GM12892 (cell line): ENCODE results near the gene ANKRD1.

Source experiments
- POLR2A ChIP-seq: IDR thresholded peaks from 2 replicates; pipeline ENCODE4 v1.6.1; 2011; ENCODE audit warnings: low read depth, low read length, control low read depth
- POLR2AphosphoS5 ChIP-seq: IDR thresholded peaks from 2 replicates; pipeline ENCODE4 v1.6.1; 2011; ENCODE audit warnings: low read depth, low read length, control low read depth
- TAF1 ChIP-seq: IDR thresholded peaks from 2 replicates; pipeline ENCODE4 v1.6.1; 2011; ENCODE audit warnings: low read depth, mild to moderate bottlenecking, control low read depth, low read length, borderline replicate concordance

DNA sequence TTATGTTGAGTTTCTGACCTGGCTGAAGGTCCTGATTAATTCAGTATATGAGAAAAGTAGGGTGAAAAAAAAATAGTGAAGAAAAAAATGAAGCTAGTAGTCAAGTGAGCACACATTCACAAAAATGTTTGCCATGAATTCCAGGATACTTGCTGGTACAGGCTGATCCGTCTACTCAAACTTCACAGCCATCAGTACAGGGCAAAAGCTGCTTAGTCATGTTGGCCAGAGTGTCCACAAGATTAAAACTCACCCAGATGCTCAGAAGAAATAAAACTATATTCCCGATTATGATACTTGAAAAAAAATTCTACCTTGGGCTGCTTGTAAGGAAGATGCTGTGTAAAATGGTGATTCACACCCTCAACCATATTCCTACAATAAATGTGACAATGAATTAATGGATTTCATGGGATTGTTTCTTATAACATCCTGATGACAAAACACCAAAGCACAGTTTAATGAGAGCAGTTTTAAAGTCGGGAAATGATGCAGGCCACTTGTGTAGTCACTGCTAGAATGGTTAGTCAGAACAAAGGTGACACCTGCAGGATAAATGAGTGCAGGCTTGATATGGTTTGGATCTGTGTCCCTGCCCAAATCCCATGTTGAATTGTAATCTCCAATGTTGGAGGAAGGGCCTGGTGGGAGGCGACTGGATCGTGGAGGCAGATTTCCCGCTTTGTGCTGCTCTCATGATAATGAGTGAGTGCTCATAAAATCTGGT, 49.2 kb upstream of the ANKRD1 start:
- TF ChIP-seq POLR2A = no peak
- TF ChIP-seq TAF1 = no peak
- no peak for TF ChIP-seq POLR2AphosphoS5
